ENCODE data around the gene NDUFB4. TPM values are rescaled to one million over a fixed set of nuclear protein-coding genes. Genes with fewer than 3 reads are reported as not detected.

Gene NDUFB4
- 40.1 TPM for total RNA-seq

DNA sequence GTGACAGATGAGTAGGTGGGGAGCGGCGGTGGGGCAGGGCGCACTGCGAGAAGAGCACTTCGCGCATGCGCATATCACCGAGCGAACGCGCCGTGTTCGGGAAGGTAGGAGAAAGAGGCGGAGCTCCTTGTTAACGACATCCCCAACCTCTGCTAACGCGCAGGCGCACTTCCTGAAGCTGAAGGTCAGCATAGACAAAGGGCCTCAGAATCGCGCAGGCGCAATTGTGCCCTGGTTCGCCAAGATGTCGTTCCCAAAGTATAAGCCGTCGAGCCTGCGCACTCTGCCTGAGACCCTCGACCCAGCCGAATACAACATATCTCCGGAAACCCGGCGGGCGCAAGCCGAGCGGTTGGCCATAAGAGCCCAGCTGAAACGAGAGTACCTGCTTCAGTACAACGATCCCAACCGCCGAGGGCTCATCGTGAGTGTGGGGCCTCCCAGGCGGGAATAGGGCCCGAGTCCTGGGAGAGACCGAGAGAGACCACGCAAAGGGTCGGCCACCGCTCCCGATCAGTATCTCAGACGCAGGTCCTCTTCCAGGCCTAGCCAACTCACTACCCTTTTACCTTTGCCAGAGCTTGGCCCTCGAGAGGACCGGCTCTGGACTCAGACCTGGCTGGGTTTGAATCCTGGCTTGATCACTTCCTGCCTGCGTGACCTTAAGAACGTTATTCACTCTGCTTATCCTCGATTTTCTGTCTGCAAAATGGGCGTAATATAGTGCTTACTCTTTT, at the start of gene NDUFB4:
NDUFB4 (plus strand) TSS at position 221 of the 737 bp plus-strand sequence; CDS start at position 245, 24 bp downstream.
- peak; percentile 90 to 99 (median 98) for DNase-seq (ENCODE audit: low read depth in 2 of 3, low spot score in 2 of 3)

DNA sequence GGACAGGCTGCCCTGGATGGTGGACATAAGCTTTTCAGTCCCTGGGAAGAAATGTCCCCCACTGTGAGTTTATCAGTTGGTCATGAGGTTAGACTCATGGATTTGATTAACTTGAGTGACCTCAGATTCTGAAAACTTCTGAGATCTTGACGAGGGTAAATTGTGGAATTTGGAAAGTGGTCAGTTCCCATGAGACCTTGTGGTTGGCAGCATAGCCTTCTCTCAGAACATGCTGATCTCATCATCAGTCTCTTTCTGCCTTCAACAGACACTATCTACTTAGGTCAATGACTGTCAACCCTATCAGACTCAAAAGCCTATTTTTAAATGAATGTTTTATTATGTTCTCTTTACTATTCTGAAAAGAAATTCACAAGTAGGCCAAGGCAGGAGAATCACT, 45.6 kb upstream of the NDUFB4 start:
- no peak for DNase-seq (ENCODE audit: low read depth in 2 of 3, low spot score in 2 of 3)

DNA sequence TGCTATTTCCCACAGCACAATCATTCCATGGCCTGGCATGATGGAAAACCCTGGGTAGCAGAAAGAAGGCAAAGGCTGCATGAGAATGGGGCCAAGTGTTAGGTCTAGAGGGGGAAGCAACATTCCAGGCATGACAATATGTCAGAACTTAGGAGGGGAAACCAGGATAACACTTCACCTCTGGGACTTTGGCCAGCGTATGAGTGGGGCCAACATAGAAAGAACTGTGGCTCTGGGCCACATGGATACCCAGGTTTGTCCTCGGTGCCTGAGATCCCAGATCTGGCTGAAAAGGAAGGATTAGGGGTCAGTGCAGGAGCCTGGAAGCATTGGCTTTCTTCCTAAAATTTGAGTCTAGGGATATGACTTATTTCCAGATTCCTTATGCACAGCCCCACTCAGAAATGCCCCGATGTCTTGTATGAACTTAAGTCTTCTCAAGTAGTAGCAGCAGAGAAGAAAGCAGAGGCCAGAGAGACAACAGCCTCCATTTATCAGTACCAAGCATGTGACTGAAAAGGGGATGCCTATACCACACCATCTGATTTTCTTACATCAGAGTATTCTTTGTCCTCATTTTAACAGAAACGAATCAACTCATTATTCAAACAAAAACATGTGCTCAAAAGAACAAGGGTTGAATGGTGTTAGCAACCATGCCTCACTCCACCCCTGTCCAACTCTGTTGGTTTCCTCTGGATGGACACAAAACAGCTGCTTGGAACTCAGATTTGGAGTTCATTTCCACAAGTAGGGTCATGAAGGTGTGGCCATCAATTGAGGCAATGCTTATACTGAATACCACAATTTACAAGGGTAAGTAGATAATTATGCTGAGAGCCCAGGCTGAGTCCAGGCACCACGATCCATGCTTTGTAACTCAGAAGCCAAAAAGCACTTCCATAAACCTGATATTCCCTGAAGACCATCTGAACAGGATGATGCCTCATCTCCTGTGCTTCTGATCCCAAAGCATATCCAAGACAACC, 43.7 kb upstream of the NDUFB4 start:
- no peak for DNase-seq (ENCODE audit: low read depth in 2 of 3, low spot score in 2 of 3)

DNA sequence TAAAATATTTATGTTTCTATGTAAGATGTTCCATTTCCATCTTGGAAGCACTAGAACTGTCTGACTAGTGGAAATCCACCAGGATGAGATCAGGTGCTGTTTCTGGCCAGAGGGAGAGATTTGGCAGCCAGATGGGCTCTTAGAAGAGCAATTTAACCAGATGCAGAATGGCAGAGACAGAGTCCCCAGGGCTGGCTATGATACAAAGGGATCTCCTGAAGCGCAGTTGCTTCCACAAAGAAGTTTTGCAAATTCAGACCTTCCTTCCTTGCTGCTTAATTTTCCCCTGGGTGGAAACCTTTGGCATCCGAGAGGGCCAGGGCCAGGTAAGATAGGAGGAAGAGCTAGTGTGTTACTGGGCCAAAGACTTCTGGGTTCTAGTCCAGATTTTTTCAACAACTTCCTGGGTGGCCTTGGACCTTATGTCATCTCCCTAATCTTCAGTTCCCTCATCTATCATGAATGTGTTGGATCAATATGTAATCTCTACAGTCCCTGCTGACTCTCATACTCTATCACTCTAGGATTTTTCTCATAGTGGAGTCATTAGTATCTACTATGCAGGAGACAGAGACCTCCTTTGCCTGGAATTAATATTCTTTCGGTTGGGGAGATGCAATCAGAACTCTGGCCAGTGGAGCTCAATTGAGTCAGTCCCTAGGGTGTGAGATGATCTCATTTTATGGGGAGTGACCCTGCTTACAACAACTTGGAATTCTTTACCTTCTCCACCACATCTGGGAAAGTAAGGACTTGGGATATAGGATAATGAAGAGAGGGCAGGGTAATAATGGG, 41.1 kb upstream of the NDUFB4 start:
- DNase-seq (ENCODE audit: low read depth in 2 of 3, low spot score in 2 of 3): no peak

DNA sequence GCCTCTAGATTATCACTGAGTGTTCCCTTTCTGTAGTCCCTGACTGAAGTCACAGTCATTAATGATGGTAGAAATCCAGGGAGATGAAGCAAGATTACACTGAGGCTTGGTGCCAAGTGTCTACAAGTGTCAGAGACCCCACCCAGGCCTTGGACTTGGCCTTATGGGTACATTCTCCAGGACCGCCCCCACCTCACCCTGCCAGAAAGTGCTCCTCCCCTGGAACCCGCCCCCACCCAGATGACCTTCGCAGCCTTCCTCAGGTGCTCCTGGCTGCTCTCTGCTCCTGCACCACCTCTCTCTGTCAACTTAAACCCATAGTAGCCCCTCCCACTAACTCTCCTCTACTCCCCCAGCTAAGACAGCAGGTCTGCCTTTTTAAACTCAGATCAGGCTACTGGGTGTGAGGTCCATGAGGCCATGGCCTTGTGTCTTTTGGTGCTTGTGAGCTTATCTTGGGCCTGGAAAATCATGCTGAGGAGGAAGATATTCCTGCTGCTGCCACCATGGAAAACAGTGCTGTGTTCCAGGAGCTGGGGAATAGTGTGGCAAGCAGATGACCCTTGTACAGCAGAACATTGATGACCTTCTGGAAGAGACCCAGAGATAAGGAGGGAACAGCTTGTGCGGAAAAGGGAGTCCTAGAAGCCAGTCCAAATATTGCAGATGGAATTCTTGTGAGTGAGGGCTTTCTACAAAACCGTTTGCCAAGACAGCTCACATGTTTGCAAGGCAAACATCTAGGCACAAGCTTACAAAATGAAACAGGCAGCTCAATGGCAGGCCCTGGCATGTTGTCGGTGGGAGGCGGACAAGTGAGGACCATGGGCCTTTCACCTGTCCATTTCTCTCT, 40.3 kb upstream of the NDUFB4 start:
- DNase-seq (ENCODE audit: low read depth in 2 of 3, low spot score in 2 of 3): no peak

DNA sequence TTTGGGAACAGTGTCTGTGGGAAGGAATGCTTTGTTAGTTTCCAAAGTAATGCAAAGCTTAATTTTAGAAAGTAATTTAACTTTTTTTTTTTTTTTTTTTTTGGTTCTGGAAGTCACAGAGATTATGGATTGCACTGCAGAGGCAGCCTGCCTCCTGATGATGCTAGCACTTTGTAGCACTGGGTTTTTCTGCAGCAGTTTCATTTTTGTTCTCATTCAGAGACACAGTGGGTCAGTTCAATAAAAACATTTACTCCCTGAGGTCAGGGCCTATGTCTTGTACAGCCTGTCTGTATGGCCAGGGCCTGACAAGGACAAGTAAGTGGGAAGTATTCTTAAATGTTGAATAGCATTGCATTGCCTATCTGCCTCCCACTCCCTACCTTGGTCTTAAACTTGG, 39.0 kb upstream of the NDUFB4 start:
- DNase-seq (ENCODE audit: low read depth in 2 of 3, low spot score in 2 of 3): no peak

DNA sequence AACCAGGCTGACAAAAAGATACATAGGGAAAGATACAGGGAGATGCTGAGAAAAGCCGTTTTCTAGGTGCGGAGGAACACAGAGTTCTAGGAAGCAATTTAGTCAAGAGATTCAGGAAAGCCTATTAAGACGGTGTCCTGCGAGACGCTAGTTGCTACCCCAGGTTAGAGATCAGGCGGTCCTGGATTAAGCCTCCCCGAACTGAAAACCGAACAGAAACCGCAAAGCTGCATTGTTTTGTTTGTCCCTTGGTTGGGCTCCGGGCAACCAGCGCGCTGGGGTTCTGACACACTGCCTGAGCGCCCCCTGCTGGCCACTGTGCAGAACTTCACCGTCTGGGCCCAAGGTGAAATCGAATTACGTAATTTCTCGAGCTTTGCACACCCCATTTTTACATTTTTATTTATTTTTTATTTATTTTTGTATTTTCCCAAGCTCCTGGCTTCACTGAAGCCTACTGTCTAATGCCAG, 37.3 kb upstream of the NDUFB4 start:
- DNase-seq (ENCODE audit: low read depth in 2 of 3, low spot score in 2 of 3): peak; percentile 79 to 98 (median 95)

DNA sequence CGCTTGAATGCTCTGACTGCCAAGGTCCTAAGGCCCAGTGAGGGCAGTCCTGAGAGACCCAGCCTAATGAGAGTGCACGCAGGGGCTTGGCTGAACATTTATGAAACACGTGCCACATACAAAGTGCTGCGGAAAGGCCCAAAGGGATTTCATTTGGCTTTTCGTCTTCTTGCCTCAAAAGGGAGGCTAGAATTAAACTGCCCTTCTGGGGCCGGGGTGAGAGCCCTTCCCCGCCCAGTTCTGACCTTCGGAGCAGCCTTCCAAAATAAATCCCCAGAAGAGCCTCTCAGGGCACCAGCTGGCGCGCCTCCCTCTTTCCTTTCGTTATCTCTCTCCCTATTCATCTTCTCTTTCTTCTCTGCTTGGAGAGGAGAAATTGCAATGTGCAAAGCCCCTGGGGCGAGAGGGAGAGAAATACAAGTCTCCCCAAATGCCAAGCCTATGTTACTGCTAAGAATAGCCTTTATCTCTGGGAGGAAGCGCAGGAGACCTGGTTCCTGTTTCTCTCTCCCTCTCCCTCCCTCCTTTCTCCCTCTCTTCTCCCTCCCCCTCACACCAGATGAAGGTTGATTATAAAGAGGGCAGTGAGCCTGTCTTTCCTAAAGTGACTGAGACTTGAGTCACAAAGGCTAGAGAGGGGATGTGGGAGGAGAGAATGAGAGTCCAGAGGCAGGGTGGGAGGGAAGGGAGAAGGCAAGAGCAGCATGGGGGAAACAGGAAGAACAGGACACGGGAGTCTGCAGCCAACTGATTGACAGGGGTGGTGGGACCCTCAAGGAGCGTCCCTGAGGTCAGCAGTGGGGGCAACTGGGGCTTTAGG, 36.7 kb upstream of the NDUFB4 start:
- DNase-seq (ENCODE audit: low read depth in 2 of 3, low spot score in 2 of 3): peak in 2 of 3 donors; percentile 61 to 81

DNA sequence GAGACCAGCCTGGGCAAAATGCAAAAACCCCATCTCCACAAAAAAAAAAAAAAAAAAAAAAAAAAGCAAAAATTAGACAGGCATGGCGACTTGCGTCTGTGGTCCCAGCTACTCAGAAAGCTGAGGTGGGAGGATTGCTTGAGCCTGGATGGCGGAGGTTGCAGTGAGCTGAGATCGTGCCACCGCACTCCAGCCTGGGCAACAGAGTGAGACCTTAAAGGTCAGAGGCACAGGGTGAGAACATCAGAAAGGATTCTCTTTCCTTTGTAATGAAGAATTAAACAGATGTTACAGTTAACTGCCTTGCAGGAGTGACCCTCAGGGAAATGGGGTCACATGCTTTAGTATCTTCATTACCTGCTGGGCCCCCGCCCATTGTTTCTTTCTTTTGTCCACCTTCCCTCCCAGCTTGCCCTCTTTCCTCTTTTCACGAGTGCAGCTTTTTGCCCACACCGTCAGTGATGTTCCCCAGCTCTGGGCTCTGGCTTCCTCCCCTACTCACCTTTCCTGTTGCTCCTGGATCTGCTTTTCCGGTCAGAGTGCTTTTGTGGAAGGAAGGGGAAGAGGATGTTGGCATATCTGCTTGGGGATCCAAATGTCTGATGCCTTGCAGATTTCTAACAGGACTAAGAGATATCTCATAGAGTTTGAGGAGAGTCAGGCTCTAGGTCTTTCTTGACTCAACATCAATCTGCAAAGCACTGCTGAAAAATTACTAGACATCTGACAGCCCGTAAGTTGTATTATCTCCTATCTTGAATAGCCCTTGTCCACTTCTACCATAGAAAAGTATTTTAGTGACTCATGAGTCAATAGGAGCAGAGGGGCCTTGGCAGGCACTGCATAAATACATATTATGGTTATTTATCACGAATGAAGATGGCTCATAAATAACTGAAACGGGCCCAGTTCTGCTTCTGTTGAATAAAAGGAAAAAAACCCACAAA, 35.6 kb upstream of the NDUFB4 start:
- DNase-seq (ENCODE audit: low read depth in 2 of 3, low spot score in 2 of 3): no peak

DNA sequence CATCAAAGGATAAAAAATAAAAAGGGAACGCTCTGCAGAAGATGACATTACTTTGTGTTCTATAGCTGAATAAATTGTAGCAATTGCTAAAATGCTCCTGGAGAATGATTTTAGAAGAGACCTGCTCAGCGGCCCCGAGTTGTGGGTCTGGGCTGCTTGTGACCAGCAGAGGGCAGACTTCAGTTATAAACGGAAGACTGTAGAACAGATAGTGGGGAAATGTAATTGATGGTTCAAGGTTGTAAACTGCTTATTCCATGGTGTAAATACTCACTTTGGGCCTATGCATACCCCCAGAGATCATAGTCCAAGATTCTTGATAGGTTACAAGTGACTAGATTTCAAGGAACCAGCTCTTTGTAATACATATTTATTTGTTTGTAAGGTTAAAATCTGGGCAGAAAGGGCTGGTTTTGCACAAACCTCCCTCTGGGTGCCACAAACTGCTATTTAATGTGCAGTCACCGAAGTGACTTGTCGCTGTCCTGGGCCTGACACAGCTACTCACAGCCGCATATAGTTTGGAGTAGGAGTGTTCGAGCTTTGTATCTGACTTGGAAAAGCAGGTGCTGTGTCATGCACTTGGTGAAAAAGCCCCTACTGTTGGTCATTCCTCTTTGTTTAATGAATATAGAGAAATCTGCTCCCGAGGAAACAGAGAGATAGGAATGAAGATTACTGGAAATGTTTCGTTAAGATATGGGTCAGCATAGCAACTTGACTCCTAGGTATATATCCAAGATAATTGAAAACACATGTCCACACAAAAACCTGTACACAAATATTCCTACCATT, 34.7 kb upstream of the NDUFB4 start:
- peak; percentile 45 to 81 (median 74) for DNase-seq (ENCODE audit: low read depth in 2 of 3, low spot score in 2 of 3)

DNA sequence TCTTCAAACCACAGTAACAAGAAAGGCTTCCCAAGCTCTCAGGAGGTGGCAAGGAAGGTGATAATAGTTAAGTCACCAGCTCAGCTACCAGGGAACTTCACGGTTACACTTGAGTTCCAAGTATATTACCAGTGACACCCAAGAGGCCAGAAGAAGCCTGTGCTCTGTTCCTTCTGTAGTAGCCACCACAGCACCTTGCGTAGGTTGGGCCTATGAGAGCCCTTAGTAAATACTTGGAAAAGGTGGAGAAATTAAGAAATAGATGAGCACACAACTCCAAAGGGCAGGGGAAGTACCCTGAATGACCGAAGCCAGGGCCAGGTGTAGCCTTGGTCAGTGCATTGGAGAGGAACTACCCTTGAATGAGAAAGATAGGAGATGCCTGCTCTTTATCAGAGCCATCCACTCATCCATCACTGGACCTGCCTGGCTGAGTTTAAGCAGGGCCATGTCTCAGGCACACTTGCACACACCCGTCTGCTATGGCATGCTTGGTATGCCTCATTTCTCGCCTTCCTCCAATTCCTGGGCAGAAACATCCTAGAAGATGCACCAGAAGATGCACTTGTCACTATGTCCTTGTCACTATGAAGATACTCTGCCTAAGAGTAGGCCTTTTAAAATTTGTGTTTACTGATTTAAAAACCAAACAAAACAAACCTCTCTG, 32.6 kb upstream of the NDUFB4 start:
- no peak for DNase-seq (ENCODE audit: low read depth in 2 of 3, low spot score in 2 of 3)

DNA sequence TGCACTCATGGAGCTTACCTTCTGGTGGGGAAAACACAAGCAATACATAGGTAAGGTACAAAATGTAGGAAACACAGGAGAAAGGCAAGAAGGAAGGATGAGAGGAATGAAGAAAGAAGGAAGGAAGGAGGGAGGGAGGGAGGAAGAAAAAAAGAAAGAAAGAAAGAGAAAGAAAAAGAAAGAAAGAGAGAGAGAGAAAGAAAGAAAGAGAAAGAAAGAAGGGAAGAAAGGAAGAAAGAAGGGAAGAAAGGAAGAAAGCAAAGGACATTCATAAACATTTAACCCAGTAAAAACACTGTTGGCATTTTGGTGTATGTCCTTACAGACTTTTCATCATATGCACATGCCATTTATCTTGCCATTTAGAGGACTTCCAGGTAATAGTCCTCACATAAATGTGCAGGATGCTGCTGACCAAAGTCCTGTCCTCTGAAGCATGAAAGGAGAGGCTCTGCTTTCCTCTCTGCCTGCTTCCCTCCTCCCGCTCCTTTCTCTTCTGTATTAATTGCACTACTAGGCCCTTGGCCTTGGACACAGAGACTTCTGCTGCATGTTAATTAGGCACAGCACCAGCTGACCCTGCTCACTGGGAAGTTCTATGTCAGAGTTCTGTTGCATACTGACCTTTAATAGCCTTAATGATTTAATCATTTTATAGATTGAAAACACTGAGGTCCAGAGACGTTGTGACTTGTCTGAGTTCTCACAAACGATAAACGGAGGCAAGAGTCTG, 29.7 kb upstream of the NDUFB4 start:
- no peak for DNase-seq (ENCODE audit: low read depth in 2 of 3, low spot score in 2 of 3)

DNA sequence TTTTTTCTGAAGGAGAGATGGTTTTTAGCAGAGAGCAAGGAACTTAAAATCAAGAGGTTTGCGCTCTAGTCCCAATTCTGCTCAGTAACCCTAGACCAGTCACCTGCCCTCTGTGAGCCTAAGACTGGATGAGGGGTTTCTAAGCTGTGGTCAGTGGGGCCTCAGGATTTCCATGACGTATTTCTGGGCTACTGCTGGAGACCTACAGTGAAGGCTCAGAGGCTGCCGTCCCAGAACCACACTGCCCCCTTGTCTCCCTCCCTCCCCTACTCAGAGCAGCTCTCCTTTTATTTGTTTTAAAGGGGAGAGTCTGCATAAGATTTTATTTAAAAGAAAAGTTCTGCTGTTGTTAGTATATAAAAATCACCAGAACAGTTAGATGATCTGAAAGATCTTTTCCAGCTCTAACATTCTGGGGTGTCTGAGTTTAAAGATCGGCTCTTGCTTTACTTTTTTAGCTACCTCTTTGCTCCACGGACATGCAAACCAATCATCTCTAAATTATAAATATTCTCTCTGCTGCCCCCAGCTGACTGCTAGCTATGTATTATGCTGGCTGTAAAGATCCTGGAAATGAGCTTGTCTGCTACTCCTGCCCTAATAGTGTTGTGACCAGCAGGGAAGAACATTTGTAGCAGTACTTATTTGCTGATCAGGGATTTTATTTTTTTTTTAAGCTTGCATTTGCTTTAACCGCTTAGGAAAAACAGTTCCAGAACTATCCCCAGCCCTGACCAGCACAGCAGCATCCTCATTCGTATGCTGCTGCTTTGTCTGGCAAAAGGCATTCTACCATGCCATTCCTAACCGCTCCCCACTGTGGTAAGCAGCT, 28.6 kb upstream of the NDUFB4 start:
- DNase-seq (ENCODE audit: low read depth in 2 of 3, low spot score in 2 of 3): peak in 1 of 3 donors; percentile 59

DNA sequence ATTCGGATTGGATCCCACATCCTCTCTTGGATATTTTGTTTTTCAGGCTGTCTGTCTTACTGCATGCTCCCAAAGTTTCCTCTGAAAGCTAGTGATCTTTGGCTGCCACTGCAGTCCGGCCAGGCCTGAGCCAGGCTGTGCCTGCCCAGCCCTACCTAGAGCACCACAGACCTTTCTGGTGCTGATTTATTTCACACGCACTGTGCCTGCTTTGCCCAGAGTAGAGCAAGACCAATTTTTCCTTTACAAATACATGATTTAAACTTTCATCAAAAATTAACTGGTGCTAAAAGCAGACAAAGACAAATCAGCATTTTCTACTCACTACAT, 28.0 kb upstream of the NDUFB4 start:
- no peak for DNase-seq (ENCODE audit: low read depth in 2 of 3, low spot score in 2 of 3)

DNA sequence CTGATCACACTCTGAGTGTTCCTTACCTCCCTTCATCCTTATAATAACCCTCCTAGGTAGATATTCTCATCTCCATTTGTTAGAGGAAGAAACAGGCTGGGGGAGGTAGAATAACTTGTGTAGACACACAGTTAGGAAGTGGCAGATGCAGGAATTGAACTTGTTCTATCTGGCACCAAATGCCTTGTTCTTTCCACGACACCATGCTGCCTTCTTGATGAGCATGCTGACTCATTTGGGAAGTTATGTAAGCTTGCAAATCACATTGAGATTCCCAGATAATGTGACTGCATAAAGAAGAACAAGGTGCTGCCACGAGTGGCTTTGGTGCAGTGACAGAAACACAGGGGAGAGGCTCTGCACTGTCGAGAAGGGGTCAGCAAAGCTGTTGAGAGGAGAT, 27.5 kb upstream of the NDUFB4 start:
- no peak for DNase-seq (ENCODE audit: low read depth in 2 of 3, low spot score in 2 of 3)
